NCI-H2227 treated with DMSO at 0.1 percent for 48 hours (cell line): ENCODE measurements around the gene HDAC9.
"Not testable (repeated sequence)": the region's sequence is repeated elsewhere in the genome, so short reads cannot be mapped to it uniquely, and the experiment has no call there.

Source experiments
- DNase-seq: peaks from one replicate; lab custom pipeline; 2025; lab: John Stamatoyannopoulos, UW

HDAC9 gene

DNA sequence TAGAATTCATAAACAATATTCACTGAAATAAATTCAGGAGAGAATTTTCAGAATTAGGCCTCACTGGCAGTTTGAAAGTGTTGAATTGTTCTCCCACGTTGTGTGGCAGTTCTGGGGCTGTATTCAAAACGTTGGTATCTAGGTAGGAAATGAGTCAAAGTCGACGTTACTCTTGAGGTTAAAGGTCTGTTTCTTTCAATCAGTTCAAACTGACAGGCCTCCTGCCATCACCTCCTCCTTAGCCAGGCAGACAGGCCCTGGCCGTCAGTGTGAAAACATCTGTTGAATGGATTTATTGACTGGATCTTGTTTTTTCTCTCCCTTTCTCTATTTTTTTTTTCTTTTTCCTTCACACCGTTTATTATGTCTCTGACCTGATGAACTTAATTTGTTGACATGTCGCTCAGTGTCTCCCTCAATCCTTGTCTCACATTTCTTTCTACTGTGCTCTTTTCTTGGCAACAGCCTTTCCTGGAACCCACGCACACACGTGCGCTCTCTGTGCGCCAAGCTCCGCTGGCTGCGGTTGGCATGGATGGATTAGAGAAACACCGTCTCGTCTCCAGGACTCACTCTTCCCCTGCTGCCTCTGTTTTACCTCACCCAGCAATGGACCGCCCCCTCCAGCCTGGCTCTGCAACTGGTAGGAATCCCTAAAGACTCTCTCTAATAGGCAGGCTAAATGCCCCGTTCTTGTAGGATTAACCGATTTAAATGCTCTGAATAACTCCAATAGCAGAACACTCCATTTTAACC is 231.7 kb downstream of the HDAC9 start:
- no peak for DNase-seq

DNA sequence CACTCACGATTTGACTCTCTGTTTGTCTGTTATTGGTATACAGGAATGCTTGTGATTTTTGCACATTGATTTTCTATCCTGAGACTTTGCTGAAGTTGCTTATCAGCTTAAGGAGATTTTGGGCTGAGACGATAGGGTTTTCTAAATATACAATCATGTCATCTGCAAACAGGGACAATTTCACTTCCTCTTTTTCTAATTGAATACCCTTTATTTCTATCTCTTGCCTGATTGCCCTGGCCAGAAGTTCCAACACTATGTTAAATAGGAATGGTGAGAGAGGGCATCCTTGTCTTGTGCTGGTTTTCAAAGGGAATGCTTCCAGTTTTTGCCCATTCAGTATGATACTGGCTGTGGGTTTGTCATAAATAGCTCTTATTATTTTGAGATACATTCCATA is 240.5 kb downstream of the HDAC9 start:
- not testable (repeated sequence) for DNase-seq

DNA sequence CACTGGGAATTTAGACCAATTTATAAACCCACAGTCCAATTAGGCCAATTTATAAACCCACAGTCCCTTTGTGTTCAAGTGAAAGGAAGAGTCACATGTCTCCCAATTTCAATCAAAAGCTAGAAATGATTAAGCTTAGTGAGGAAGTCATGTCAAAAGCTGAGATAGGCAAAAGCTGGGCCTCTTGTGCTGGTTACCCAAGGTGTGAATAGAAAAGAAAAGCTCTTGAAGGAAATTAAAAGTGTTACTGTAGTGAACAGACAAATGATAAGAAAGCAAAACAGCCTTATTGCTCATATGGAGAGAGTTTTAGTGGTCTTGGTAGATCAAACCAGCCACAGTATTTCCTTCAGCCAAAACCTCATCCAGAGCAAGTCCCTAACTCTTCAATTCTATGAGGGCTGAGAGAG is 245.0 kb downstream of the HDAC9 start:
- no peak for DNase-seq

DNA sequence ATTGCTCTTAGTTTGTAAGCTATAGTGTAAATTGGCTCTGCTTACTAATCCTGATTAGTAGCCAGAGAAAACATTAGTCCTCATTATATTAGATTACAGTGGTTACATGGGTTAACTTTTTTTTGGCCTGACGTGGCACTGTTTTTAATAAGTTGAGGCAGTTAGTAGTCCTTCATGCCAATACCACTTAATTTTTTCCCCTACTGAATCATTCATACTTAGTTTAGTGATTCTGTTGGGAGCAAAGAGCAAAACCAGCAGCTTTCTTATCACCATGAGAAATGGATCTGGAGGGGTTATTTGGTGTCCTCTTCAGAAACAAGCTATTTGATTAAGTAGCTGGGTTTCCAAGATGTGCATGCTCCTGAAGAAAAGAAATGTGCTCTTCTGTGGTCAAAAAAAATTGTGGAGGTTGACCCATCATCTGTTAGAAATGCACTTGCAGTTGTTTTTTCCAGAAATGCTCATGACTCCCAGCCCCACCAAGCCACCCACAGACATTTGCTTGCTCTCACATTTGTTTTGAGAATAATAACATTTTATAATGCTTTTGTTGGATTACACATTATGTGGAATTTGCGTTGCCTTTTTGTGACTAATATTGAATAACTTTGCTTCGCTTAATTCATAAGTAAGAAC is 258.5 kb downstream of the HDAC9 start:
- no peak for DNase-seq

DNA sequence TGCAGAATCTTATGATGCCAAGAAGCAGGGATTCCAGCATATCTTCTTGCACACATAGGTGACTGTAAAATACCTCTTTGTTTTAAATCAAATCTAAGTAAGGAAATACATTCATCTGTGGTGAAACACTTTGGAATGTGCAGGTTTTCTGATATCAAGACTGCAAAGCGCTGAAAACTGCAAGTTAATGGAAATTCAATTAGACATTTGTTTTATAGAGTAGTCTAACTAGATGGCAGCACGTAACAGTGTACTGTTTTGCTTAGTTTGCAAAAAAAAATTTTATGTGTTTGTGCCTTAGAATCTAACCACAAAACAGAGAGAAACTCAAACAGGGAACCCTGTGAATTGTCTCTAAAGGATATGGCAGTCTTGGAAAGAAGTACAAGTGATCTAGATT is 259.2 kb downstream of the HDAC9 start:
- DNase-seq = no peak

DNA sequence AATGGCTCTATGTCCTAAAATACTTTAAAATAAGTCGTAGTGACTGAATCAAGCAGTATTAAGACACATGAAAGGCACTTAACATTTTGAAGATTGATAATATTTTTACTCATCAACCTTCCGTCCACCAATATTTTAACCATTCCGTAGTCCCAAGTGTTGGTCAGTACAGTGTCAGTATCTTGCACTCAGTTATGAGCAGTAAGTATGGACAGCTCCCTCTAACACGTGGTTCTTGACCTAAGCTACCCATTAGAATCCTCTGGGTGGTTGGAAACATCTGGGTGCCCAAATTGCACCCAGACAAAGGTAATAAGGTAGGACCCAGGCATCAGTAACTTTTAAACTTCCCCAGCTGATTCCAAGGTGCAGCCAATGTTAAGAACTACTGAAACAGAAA is 260.2 kb downstream of the HDAC9 start:
- no peak for DNase-seq

DNA sequence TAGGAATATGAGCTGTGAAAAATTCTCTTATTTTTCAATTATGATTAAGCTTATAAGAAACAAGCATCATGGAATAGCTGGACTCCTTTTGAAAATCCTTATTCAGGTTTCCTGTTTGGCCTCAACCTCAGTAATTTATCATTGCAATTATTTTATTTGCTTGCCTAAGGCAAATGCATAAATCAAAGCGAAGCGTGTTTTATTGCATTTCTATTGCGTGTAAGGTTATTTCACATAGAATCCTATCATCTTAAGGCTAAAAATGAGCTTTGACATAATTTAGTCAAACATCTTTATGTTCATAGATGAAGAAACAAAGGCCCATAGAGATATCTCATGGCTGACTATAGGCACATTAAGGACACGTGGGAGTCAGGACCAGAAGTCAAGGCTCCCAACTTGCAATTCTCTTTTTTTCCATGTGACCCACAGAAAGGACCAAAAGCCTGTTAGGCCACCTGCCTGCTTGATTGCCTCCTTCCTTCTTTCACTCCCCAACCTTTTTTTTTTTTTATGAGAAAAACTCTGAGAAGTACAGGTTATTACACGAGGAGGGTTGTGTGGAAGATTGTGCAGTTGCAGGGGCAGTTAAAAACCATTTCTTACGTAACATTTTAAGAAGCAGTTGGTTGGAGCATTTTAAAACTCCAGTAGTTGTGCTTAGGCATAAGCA is 261.0 kb downstream of the HDAC9 start:
- DNase-seq = no peak

DNA sequence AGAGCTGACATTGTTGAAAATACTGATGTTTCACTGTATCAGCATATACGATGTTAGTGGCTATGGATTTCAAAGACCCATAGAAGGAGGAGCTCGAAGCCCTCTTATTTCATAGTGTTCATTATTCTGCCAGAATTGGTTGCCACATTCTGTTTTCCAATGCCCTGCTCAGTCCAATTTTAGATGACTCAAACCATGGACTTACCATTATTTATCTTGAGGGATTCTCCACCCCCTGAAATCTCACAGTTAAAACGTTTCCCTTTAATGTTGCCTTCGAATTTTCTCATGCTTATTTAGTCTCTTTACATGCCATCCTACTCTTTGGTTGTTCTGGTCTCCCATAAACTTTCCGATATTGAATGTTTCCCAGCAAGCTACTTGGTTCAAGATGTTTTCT is 264.5 kb downstream of the HDAC9 start:
- DNase-seq = no peak

DNA sequence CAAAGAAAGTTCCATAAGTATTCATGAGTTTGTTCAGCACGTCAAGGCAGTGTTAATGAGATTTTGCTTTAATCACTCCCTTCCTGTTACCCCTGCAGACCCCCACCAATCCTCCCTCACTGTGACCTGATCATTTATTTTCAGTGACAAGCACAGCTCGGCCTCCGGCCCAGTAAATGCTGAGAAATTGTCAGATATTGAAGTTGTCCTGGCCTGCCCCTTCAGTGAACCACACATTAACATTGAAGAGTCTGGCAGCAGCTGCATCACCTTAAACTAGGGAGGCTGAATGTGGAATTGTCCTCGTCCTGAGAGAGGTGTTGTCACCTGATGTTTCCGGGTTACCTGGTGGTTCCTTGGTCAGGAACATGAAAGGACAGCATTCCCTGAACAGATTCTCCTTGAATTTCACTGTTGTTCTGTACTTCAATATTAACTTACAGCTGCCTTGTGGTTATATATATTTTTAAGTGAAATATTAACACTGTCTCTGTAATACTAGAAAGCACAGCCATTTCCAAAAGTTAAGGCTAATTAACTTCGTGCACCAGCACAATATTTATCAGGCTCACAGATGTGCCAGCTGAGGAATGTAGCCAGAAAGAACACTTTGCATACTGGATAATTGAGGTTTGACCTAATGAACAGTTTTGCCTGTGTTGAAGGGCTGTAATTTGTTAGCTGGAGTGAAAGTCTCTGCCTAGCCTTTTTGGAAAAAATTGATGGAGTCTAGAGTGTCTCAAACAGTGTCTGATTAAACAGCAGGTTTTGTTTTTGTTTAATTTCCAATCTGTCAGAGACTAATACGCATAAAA is 265.3 kb downstream of the HDAC9 start:
- DNase-seq = no peak

DNA sequence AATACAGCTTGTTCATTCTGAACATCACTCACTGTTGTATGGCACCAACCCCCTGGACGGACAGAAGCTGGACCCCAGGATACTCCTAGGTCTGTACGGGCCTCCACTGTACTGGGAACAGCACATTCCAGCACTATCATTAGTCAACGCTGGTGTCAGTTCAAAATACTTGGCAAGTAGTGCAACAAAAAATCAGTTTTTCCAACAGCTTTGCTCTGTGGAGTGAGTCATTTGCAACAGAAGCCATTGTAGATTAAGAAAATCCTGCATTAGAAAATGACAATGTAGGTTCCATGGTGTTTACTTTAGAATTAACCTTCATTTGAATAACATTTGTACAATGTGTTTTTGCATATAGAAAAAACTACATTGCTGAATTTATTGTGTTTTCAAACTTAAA is 266.6 kb downstream of the HDAC9 start:
- no peak for DNase-seq

DNA sequence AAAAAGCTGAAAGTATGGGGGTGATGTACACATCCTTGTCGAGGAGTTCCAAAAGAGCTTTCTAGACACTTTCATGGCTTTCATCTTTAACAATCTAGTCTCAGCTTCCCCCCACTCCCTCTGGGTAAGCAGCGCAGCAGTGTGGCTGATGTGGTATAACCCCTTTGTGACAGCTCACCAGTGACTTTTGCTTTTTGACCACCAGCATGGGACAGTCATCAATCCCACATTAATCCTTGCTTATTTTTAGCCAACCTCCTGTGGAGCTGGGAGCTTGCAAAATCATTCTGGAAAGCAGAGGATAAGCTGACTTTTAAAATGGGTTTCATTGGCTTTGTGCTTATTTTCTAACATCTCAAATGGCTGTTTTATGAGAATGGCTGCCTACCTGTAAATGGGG is 272.7 kb downstream of the HDAC9 start:
- DNase-seq = no peak

DNA sequence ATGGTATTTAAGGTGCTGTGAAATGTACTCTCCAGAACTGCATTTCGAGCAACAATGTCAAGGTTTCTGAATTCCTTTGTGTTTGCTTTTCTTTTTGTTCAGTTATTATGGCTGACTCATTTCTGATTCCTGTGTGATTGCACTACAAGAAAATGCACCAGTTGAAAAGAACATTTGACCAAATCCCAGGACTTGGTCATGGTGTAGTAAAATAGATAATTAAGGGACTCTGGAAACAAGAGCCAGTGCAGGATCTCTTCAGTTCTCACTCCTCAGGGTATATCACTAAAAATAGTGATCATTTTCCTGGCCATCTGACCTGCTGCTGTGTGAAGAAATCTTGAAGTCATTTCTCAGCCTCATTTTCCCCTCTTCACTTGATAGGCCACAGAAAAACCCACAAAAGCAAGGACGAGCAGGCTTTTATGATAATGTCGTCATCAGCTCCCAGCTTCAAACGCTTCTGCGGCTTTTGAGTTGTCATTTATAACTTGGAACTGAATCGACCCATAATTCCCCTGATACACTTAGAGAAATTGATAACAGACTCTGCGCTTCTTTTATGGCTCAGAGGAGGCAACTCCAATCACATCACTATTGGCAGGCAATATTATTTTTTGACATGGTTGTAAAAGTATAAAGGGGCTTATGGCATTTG is 274.7 kb downstream of the HDAC9 start:
- DNase-seq = no peak

DNA sequence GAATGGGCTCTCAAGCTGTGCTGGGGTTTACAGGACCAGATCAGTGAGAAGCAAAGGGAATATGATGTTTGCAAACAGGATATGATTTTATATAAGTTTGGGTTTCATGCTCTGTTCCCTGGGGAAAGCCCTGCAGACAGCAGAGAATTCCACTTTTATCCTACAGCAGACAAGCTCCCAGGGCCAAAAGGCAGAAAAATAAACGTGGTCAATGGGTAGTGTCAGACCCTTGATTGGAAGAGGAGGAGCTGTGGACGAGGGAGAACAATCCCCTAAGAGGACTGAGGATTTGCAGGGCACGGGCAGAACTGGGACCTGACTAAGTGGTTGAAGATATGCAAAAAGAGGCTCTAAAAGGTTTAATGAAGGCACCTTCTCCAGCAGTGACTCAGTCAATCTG is 275.3 kb downstream of the HDAC9 start:
- no peak for DNase-seq

DNA sequence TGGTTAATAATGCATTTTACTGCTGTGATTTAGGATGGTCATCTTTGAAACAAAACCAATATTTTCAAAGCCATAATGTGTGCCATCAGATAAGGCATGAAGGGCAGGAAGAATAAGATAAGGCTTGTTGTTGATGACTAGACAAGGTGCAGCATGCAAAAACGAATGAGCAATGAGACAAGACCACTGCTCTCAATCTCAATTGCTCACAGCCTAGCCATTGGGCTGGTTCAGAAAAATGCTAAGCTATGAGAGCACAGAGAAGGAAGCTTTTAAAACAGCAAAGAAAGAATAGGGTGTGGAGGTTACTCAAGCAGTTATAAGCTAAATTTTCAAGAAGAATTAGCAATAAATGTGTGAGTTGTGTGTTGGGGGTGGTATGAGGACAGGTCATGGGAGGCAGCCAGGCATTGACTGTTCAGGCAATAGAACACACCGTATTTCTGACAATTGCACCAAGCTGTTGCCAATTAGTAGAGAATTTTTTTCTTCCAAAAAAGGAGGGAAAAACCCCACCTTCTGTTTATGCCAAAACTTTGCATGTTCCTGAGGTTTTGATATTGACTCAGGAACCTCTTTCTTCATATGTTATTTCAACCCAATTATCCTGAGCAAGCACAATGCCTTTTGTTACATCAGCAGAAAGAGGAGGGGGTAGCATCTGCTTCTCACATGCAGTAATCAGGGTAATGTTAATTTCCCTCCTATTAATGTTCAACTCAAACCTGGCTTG is 276.5 kb downstream of the HDAC9 start:
- DNase-seq = no peak

DNA sequence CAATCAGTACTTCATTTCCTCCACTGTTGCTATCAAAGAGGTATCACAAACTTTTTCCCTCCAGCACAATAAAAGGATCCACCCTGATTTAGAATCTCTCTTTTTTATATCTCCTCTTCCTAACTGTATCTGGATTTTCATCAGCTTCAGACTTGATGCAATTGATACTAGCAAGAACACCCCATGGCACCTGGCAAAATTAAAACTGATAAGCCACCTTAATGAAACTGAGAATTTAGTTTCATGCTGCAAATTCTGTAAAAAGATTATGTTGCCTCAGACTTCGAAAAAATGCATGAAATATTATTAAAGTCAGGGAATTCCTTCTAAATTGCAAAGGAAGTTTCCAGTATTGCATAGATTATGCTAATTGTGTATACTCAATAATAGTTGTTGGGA is 277.0 kb downstream of the HDAC9 start:
- DNase-seq = no peak

DNA sequence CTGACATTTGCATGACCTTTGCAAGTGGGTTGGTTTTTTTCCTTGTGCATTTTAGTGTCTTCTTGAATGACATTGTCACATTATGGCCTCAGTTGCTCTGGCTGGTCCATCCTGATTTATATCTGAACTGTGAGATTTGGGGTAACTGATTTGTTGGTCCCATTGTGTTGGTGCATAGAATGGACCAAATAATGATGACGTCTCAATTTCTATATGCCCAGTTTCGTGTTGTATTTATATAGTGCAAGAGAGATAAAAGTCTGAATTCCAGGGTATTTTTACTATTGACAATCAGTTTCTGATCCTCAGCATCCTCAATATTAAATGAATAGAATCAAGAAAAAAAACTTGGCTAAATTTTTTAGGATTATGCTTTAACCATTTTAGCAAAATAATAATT is 281.8 kb downstream of the HDAC9 start:
- no peak for DNase-seq

DNA sequence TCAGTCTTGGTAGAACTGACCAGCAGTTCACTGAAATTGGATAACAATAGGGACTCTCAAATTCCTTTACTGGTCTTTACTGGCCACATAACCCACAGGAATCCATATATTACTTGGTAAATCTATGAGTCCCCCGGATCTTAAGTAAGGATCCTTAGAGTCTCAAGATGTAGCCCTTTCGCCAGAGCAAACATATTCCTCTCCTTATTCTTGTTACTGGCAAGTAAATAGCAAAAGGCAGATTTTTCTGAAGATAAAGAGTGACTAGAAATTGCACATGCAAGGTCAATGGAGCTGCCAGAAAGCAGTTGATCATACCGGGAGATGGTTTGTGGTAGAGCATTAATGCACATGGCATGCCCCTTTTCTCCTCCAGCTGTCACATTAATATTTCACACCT is 283.0 kb downstream of the HDAC9 start:
- DNase-seq = no peak

DNA sequence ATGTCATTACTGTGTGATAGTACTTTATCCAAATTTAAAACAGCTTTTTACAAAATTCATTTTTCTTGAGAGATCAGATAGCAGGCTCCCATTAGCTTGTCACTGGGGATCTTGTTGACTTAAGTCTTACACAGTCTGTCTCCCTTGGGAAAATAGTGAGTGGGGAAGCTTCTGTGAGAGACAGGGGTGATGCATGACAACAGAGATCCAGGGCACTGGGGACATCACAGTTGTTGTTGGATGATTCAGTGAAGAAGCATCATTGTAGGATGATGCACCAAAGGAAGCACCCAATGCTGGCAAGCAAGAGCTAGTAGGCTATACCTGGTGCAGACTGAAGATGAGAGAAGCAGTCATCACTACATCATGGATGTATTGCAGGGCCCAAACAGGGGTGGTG is 284.7 kb downstream of the HDAC9 start:
- no peak for DNase-seq

DNA sequence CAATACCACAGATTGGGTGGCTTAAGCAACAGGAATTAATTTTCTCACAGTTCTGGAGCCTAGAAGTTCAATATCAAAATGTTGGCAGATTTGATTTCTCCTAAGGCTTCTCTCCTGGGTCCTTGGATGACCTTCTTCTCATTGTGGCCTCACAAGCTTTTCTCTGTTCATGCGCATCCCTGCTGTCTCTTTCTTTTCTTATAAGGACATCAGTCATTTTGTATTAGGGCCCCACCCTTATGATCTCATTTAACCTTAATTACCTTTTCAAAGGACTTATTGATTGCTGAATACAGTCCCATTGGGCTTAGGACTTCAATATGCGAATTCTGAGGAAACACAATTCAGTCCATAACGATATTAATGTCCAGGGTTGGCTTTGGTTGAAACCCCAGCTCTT is 285.4 kb downstream of the HDAC9 start:
- DNase-seq = no peak

DNA sequence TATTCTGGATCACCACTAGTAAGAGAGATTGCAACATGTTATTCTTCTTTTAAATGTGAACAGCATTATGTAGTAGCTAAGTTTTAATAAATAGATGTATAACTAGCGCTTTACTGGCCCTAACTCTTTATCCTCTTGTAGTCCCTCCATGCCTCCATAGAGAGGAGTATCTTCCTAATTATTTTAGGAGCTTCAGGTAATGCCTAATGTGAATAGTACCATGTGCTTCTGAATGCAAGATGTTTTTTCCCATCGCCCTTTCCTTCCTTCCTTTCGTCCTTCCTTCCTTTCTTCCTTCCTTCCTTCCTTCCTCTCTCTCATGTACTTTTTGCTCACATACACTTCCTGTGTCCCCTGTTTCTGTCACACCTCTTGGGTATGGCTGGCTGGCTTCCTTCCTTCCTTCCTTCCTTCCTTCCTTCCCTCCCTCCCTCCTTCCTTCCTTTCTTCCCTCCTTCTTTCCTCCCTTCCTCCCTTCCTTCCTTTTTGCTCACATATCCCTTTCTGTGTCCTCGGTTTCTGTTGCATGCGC is 290.7 kb downstream of the HDAC9 start:
- no peak for DNase-seq

DNA sequence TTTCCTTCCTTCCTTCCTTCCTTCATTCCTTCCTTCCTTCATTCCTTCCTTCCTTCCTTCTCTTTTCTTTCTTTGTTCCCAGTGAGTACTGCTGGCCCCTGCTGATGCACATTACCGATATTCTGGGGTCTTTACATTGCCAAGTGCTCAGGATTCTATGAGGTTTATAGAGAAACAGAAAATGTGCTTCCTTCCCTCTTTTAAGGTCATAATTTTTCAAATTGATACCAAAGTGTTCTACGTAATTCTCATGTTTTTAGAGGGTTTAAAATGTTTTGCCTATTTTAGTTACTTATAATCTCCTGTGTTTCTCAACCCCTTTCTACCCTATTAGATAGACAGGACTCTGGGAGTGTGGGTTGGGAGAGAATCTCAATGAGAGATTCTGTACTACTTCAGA is 291.2 kb downstream of the HDAC9 start:
- no peak for DNase-seq
